Dedifferentiated amniotic fluid mesenchymal stem cell (primary cell): Measurements from ENCODE around the gene LIN52.

Experiments
- DNase-seq: peaks from one replicate; pipeline ENCODE4 v3.0.0-alpha.2; 2016; ENCODE audit errors: extremely low spot score

Gene LIN52, protein sequence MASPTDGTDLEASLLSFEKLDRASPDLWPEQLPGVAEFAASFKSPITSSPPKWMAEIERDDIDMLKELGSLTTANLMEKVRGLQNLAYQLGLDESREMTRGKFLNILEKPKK

DNA sequence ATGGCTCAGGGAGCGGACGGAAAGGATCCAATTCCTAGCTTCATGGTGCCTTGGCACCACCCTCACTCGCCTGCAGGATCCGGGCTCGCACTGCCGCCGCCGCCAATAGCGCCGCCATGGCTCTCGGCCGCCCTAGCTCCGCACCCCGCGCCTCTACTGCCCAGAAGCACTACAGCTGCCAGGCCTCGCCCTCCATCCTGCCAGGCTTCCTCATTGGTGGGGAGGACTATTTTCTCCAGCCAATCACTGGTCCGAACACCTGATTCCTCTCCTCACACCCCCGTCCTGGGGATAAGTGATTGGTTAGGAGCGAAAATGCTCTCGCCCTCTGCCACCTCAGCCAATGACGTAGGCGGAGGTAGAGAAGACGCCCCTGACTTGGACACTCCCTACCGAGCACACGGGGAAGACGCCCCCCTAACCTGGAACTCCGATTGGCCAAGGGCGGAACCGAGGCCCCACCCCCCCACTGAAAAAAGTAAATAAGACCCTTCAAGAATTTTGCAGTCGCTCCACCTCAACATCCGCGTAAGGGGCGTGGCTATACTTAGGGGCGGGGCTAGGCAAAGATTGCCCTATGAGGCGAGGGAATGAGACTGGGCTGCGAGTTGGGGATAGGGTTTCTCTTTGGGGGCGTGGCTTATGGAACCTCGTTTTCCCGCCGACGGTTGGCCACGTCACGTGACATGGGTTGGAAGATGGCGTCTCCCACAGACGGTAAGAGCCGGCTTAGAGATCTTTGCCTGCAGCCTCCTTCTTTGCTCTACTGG lies at the start of gene LIN52, which contains the start of gene ALDH6A1:
LIN52 (plus strand) TSS at position 680 of the 770 bp plus-strand sequence; CDS start at position 699, 19 bp downstream.
ALDH6A1 (minus strand) TSS at position 177 of the 770 bp plus-strand sequence; CDS start at position 118, 59 bp downstream.
- peak; percentile 100 for DNase-seq

DNA sequence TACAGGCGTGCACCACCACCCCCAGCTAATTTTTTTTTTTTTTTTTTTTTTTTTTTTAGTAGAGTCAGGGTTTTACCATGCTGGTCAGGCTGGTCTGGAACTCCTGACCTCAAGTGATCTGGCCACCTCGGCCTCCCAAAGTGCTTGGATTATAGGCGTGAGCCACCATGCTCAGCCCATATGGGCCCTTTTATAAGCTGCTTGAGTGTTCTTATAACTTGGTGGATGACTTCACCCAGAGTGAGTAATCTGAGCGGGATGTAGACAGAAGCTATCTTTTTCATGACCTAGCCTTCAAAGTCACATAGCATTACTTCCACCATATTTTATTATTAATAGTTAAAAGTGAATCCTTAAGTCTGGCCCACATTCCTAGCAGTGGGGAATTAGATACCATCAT lies 49.2 kb upstream of the LIN52 start:
- no peak for DNase-seq

DNA sequence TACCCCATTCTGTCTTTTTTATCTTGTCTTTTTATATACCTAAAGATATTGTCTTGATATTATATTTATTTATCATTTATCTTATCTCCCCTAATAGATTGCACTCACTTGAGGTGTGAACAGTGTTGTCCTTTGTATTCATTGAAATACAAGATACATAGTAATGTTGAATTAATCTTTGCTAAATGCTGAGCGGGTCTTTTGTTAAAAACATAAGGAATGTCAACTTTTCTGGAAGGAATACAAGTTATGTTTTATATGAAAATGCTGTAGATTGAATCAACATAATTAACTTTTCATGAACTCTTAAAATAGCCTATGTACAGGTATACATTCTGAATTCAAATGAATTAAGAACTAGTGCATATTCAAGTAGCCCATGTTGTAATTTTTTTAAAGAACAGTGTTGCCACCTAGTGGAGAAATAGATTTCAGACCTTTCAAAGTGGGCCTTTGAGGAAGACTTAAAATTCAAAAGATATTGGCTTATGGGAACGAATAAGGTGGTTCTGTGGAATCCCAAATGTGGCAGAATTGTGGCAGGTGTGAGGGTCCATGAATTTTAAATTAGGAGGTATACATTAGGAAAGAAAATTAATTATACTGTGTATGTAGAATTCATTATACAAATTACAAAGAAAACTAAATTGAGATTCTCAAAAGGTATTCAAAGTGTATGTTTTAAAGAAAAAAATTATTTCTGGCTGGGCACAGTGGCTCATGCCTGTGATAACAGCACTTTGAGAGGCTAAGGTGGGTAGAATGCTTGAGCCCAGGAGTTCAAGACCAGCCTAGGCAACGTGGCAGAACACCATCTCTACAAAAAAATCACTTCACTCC lies 46.5 kb upstream of the LIN52 start:
- peak; percentile 72 for DNase-seq

DNA sequence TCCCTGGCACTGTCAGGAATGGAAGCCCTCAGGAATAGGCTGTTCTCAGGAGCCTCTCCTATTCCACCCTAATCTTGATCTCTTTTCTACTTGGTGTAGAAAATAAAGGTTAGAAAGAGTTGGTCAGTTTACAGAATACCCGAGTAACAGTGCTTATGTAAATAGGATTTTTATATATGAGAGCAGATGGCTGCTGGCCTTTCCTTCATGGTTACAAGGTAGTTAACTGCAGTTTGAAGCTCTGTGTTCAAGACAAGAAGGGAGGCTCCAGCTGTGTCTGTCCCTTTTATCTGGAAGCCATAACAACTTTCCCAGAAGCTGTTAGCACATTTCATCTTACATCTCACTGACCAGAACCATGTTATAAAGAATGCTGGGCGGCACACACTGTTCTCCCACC lies 42.5 kb upstream of the LIN52 start:
- no peak for DNase-seq

DNA sequence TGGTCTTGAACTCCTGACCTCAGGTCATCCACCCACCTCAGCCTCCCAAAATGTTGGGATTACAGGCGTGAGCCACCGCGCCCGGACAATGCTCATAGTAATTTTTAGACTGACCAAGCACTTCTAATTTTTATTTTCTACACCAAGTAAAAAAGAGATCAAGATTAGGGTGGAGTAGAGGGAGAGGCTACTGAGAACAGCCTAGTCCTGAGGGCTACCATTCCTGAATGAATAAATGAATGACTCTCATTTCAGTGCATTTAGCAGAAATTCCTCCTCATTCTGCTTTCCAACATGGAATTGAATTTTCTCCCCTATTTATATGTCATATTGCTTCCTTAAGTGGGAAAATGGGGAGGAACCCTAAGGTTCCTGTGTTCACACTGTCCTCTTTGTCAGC lies 39.2 kb upstream of the LIN52 start:
- no peak for DNase-seq

DNA sequence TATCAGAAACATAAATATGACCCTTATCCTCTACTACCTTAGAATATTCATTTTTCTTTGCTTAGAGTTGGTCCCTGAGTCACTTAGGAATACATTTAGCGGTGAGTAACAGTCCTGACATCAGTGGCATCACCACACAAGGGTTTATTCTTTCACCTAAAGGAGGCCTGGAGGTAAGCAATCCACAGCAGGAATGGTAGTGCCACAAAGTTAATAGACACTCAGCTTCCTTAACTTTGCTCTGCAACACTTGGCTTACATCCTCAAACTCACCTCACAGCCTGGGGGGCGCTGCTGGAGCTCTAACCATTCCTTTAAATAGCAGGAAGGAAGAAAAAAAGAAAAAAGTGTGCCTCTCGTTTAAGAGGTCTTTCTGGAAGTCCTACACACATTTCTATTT lies 36.5 kb upstream of the LIN52 start:
- DNase-seq = no peak

DNA sequence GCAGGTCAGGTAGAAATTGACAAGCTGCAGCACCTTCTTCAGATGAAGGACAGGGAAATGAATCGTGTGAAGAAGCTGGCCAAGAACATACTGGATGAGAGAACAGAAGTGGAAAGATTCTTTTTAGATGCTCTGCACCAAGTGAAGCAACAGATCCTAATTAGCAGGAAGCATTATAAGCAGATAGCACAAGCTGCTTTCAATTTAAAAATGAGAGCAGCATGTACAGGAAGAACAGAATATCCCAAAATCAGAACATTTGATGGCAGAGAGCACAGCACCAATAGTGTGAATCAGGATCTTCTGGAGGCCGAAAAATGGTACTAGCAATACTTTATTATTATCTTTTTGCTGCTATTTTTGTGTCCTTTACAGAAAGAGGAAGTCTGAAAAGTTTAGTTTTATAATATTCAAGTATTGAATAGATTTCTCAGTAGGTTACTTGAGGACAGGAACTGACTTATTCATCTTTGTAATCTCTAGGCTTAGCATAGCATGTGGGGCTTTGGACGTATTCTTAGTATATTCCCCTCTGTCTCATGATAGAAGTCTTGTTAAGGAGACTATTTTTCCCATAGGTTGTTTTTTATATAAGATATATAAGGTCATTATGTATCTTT lies 34.8 kb upstream of the LIN52 start:
- DNase-seq = no peak

DNA sequence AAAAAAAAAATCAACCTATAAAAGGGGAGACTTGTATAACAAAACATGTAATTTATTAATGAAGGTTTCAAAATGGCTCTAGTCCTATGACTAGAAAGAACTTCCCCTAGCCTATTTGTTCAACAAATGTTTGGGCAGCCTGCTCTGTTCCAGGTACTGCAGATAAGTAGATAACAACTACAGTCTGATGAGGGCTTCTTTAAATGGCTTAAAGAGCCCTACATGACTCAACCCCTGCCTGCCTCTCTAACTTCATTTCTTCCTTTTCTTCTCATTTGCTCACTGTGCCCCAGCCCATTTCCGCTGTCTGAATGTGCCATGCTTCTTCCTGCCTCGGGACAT lies 22.0 kb upstream of the LIN52 start:
- no peak for DNase-seq

DNA sequence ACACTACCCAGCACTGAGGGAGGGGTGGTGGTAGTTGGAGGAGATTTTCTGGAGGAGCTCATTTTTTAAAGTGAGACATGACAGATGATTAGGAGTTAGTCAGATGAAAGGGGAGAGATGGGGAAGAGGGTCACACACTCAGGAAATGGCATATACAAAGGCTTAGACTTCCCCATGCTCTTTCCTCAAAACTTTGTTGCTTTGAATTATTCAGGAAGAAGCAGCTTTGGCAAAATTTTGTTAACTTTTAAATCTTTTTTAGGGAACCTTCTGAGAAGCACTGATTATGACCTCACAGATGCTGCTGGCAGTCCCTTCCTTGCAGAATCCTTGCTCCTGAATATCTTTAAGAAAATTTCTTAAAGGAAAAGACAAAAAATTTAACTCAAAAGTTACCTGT lies 20.3 kb upstream of the LIN52 start:
- no peak for DNase-seq

DNA sequence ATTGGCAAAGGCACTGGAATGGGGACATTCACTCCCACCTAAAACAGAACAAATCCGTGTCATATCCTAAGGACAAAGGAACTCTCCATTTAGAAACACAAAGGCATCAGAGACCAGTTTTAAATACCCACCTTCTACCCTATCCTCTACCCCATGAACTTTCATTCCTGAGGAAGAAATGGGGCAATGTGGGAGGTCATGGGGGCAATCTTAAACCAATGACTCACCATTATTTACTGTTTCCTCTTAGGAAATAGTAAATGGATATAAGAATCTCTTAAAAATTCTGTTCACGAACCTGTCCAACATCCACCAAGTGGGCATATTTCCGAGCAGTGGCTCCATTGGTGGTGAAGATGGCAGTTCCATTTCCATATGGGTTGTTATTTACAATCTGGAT lies 19.9 kb upstream of the LIN52 start:
- DNase-seq = no peak

DNA sequence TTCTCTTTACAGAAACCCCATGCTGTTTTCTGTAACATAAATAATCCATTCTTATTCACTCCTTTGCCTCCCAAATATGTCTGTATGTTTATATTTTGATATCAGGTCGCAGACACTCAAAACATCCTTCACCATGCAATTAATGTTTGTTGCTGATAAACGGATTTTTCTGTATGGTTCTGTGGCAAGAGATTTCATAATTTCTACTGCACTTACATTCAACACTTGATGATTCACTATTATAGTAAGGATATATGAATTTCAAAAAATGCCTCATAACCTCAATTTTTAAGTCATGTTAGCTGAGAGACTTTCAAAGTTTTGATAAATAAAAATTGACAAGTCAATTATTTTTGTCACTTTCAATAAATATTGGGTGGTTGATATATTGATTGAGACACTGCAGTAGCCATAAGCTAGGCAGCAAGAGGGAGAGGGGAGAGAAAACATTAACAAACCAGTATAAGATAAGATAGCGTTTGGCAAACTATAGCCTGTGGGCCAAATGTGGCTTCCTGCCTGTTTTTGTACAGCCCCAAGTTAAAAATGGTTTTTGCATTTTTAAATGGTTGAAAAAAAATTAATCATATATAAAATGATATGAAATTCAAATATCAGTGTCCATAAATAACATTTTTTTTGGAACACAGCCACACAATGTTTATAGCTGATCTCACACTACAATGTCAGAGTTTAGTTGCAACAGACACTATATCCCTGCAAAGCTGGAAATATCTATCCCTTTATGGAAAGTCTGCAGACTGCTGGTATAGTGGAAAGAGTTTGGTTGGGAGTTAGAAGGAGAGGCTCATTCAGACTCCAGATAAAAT lies 18.8 kb upstream of the LIN52 start:
- DNase-seq = no peak

DNA sequence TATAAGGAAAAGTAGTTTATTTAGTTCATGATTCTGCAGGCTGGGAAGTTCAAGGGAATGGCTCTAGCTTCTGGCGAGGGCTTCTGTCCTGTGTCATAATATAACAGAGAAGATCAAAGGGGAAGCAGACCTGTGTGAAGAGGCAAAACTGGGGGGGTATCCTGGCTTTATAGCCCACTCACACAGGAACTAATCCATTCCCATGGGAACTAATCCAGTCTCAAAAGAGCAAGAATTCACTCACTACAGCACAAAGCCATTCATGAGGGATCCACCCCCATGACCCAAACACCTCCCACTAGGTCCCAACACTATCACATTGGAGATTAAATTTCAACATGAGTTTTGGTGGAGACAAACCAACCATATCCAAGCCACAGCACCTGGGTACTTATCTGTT lies 7.4 kb upstream of the LIN52 start:
- DNase-seq = no peak

DNA sequence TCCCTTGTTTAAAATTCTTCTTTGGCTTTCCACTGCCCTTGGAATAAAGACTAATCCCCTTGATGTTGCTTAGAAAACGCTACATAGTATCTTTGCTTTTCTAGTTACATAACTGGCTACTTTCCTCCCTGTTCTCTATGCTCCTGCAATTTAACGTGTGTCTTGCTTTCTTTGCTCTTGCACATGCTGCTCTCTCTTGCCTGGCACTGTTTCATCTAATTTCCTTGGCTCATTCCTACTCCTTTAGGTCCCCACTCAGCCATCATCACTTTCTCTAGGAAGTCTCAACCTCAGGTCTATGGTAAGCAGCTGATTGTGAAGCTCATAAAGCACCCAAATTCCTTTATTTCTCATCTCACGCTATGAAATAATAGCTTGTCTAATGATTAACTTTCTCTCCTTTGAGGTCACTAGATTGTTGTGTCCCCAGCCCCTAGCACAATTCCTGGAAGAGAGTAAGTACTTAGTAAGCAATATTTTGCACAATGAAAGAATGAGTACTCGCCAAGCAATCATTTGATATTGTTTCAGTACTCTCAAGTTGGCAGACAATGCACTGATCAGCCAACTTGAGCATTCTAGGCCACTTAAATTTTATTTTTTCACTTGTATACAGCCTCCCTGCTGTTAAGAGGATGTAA lies 3.8 kb upstream of the LIN52 start:
- DNase-seq = no peak

DNA sequence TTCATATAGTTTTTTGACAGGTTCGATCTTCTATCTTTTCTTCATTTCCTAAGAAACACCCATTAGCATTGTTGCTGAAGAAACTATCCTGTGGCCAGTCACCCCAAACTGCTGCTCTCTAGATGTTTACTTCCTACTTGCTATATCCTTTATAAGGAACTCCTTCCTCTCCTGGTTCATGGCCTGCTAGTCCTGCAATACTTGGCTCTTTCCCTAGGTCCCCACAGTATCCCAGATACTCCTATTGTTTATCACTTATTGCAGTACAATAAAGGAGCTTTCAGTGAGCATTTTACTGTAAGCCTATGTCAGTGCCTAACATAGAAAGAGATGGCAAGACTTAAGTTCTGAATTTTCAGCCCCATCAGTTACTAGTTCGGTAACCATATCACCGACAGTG lies 3.3 kb upstream of the LIN52 start:
- no peak for DNase-seq

DNA sequence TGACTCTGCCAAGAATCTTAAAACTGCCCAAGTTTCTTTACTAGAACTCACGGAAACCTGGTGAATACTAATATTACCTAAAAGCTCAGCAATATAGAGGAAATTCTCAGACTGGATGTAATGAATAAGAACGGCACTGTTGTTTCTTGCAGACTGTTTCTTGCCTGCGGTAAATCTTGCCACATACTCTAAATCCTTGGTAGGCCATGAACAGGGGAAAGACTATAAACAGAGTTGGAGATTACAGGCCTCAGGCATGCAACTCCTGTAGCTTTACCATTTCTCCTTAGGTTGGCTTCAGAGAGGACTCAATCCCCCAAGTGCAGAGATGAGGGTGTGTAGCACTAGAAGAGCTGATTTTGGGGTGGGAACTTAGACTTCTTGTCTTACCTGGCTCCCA lies 1.6 kb upstream of the LIN52 start:
- DNase-seq = no peak

DNA sequence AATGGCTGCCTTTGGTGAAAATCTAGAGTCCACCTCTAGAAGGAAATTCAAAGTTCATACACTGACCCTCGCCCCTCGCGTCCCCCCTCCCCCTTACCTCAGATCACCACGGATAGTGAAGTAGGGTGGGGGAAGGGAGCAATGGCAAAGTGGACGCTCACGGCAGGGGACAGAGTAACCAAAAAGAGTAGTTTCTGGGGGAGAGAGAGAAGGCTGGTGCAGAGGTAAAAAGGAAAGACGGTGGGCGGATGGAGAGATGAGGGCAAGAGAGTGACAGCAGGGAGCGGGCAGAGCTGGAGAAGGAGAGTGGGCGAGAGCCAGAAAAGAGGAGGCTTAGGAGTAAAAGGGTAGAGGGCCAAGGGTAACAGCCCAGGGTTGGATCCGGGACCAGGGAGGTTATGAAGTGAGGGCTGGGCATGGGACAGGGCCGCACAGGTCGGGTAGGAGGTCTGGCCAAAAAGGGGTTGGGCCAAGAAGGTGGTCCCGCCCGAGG lies 926 bp upstream of the LIN52 start:
- DNase-seq = no peak

DNA sequence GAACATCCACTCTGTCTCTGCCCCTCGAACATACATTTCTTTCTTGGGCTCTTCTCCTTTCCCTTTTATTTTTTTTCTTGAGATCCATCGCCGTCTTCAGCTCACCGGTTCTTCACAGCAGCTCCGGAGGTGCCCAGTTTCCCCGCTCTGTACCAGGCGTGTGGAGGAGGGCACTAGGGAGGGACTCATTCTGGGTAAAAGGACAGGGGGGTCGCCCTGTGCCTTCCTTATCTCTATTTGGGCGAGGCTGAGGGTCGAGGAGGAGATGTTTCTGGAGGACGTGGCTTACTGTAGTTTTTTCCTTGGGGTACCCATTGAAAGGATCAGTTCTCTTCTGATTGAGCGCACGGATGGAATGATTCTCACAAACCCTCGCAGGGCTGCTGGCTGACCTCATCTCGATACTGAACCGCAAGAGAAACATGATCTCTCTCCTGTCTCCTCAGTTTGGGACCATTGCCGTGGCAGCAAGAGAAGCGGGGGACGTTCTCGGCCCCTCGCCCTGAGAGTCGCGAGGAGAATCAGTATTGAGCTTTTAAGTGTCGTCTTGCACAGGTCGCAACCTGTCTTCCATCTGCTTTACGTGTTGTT lies 386 bp downstream of the LIN52 start:
- peak; percentile 29 for DNase-seq

DNA sequence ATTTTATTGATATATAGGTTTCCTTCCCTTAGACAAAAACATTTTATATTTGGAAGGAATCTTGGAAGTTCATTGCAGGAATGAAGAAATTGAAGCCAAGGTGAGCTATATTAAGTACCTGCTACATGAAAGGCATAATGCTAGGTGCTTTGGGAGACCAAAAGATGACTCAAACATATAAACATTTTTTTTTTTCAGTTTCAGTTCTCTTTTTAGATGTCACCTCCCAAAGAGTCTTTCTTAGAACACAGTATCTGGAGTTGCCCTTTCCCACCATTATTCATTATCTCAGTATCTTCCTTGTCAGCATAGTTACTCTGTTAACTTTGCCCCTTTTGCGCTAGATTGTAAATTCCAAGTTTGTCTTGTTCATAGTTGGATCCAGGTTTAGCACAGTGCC lies 1.1 kb downstream of the LIN52 start:
- no peak for DNase-seq

DNA sequence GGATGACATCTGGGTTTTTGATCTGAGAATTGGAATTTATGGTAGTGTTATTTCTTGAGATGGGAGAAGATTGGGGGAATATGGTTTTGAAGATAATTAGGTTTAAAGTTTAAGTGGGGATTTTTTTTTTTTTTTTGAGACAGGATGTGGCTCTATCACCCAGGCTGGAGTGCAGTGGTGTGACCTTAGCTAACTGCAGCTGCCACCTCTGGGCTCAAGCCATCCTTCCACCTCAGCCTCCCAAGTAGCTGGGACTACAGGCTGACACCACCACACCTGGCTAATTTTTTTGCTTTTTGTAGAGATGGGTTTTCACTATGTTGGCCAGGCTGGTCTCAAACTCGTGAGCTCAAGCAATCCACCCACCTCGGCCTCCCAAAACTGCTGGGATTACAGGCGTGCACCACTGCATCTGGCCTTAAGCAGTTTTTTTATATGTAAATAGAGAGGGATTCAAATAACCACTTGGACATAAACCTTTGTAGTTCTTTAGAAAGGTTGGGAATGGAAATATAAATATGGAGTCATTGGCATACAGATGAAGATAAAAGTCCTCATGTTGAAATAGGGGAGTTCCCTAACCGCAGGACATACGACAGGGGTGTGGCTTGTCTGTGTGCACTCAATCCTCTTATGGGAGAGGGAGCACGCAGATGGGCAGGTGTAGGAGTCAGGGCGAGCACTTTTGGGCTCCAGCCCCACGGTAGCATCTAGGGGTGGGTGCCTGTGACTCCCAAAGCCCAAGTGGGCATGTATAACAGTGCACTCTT lies 4.7 kb downstream of the LIN52 start:
- no peak for DNase-seq

DNA sequence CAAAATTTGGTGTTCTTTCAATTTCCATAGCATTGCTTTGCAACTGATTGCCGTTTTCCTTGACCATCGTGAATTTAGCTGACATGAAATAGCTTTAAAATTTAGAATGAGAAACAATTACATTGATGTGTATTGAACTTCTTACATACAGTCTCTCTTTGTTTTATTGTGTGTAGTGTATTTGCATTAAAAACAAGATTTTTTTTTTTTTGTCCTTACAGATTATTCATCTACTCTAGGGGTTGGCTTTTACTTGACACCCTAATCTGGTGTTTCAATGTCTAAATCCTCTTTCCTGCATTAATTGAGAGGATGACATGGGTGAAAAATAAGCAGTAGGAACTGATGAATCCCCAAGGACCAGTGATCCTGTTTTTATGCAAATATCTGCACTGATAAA lies 20.6 kb downstream of the LIN52 start:
- no peak for DNase-seq
